PC-9 (cell line): ENCODE data around the gene LRRK1. TPM values are rescaled to one million over a fixed set of nuclear protein-coding genes. Genes with fewer than 3 reads are reported as not detected.

Experiments used
- BruUV-seq: library from RNA; stranded (reverse); fragments of 400-500 nt; replicated peaks from 2 replicates; lab custom pipeline; 2021; lab: Mats Ljungman, UMichigan
- CTCF ChIA-PET: fragments of 300-600 bp; sonication (Branson Sonifier 250); formaldehyde crosslinking; loops from one replicate; lab custom pipeline; 2022; ENCODE audit warnings: antibody characterized with exemption; lab: Charles Lee
- POLR2A ChIA-PET: fragments of 300-600 bp; sonication (Branson Sonifier 250); formaldehyde crosslinking; loops from one replicate; lab custom pipeline; 2022; ENCODE audit warnings: antibody characterized with exemption; ENCODE audit not compliant: unreplicated experiment; lab: Charles Lee
- DNase-seq, 2 experiments: peaks; one replicate each; pipeline versions ENCODE4 v3.0.0 to v3.0.0-alpha.2; 2015 to 2022; ENCODE audit warnings: mixed read lengths in 1 of 2
- H2AFZ ChIP-seq: fragments of 200-600 bp; sonication (generic); 2 replicates; pipeline ENCODE4 v1.8.1; 2017; ENCODE audit warnings: antibody characterized with exemption
- H3F3A ChIP-seq: fragments of 200-600 bp; sonication (generic); 2 replicates; pipeline ENCODE4 v1.8.1; 2017; ENCODE audit warnings: antibody characterized with exemption, mild to moderate bottlenecking, low read depth; ENCODE audit not compliant: insufficient read depth
- H3K27ac ChIP-seq: fragments of 200-600 bp; sonication (generic); 2 replicates; pipeline ENCODE4 v1.6.1; 2016; ENCODE audit warnings: mixed run types
- H3K27me3 ChIP-seq: fragments of 200-600 bp; sonication (generic); 2 replicates; pipeline ENCODE4 v1.6.1; 2016; ENCODE audit warnings: low read depth, mixed run types; ENCODE audit not compliant: insufficient read depth
- H3K36me3 ChIP-seq: fragments of 200-600 bp; sonication (generic); 2 replicates; pipeline ENCODE4 v1.6.1; 2016; ENCODE audit warnings: low read depth, mixed run types
- H3K4me1 ChIP-seq: fragments of 200-600 bp; sonication (generic); replicated peaks from 2 replicates; pipeline ENCODE4 v1.6.1; 2016; ENCODE audit warnings: mixed run types; ENCODE audit not compliant: insufficient read depth
- H3K4me2 ChIP-seq: fragments of 200-600 bp; sonication (generic); 2 replicates; pipeline ENCODE4 v1.6.1; 2017; ENCODE audit warnings: mixed run types
- H3K4me3 ChIP-seq: fragments of 200-600 bp; sonication (generic); 2 replicates; pipeline ENCODE4 v1.6.1; 2016; ENCODE audit warnings: mixed run types
- H3K79me2 ChIP-seq: fragments of 200-600 bp; sonication (generic); 2 replicates; pipeline ENCODE4 v1.6.1; 2017; ENCODE audit warnings: low read depth, mixed run types
- H3K9me2 ChIP-seq: fragments of 200-600 bp; sonication (generic); 2 replicates; pipeline ENCODE4 v1.8.1; 2017; ENCODE audit warnings: mild to moderate bottlenecking; ENCODE audit not compliant: insufficient read depth
- H3K9me3 ChIP-seq: fragments of 200-600 bp; sonication (generic); 2 replicates; pipeline ENCODE4 v1.8.1; 2016; ENCODE audit warnings: low read depth; ENCODE audit not compliant: insufficient read depth
- H4K20me1 ChIP-seq: fragments of 200-600 bp; sonication (generic); 2 replicates; pipeline ENCODE4 v1.8.1; 2017; ENCODE audit not compliant: insufficient read depth
- CTCF ChIP-seq: fragments of 200-600 bp; sonication (generic); conservative IDR thresholded peaks from 2 replicates; pipeline ENCODE4 v1.6.1; 2017; ENCODE audit warnings: mixed run types, antibody characterized with exemption, mild to moderate bottlenecking, moderate library complexity
- EZH2 ChIP-seq: fragments of 200-600 bp; sonication (generic); IDR thresholded peaks from 2 replicates; pipeline ENCODE4 v1.8.0; 2017; ENCODE audit warnings: antibody characterized with exemption, low read depth
- intact Hi-C: fragments of 100-400 bp; cut with micrococcal nuclease; formaldehyde crosslinking; loops from one replicate; pipeline ENCODE4 v1.10.0; 2022; ENCODE audit not compliant: unreplicated experiment
- total RNA-seq: library from RNA; stranded (reverse); gene quantifications from 2 replicates; pipeline ENCODE4 v1.2.3, GENCODE V29; 2021

LRRK1 gene
- total RNA-seq, 1 experiment from 2014 or later, result 15.7 TPM

GRCh38 chr15:101054116-101054515, 135.0 kb downstream of the LRRK1 start:
- H4K20me1 ChIP-seq, result no peaks in the 10 kb centered on the region
- CTCF ChIA-PET, result no interaction called here
- no peaks in the 10 kb centered on the region for H3F3A ChIP-seq
- H3K27me3 ChIP-seq, result no peaks in the 10 kb centered on the region
- no peak for DNase-seq
- H3K79me2 ChIP-seq, result no peaks in the 10 kb centered on the region
- no TSS peak for BruUV-seq
- POLR2A ChIA-PET, result no interaction called here
- no peaks in the 10 kb centered on the region for H3K9me2 ChIP-seq
- H3K9me3 ChIP-seq, result no peaks in the 10 kb centered on the region
- no peaks in the 10 kb centered on the region for H3K4me1 ChIP-seq
- no peak overlapping the region for H2AFZ ChIP-seq
- H3K4me2 ChIP-seq, result no peak overlapping the region
- H3K4me3 ChIP-seq, result no peak overlapping the region
- H3K27ac ChIP-seq, result no peak overlapping the region
- intact Hi-C loops, result no loop called here
- TF ChIP-seq CTCF (no peak), EZH2 (no peak)
- H3K36me3 ChIP-seq, result no peaks in the 10 kb centered on the region

GRCh38 chr15:101054991-101055390, 135.8 kb downstream of the LRRK1 start:
- no peaks in the 10 kb centered on the region for H3K9me3 ChIP-seq
- intact Hi-C loops, result no loop called here
- DNase-seq, result no peak
- no peak overlapping the region for H3K4me3 ChIP-seq
- BruUV-seq, result no TSS peak
- H3K27me3 ChIP-seq, result no peaks in the 10 kb centered on the region
- no peaks in the 10 kb centered on the region for H3F3A ChIP-seq
- H3K4me2 ChIP-seq, result no peak overlapping the region
- H2AFZ ChIP-seq, result no peak overlapping the region
- POLR2A ChIA-PET, result no interaction called here
- no peaks in the 10 kb centered on the region for H3K36me3 ChIP-seq
- no peak for TF ChIP-seq EZH2
- TF ChIP-seq CTCF, result no peak
- no peak overlapping the region for H3K27ac ChIP-seq
- no peaks in the 10 kb centered on the region for H4K20me1 ChIP-seq
- no peaks in the 10 kb centered on the region for H3K79me2 ChIP-seq
- H3K4me1 ChIP-seq, result no peaks in the 10 kb centered on the region
- CTCF ChIA-PET, result no interaction called here
- no peaks in the 10 kb centered on the region for H3K9me2 ChIP-seq

- ChIA-PET POLR2A (no interaction called here), CTCF (no interaction called here)
- intact Hi-C loops, result no loop called here
- H3K4me2 ChIP-seq, result no peak overlapping the region
- no peaks in the 10 kb centered on the region for H3K27me3 ChIP-seq
- no peaks in the 10 kb centered on the region for H4K20me1 ChIP-seq
- BruUV-seq, result no TSS peak
- H3K79me2 ChIP-seq, result no peaks in the 10 kb centered on the region
- H2AFZ ChIP-seq, result no peak overlapping the region
- H3K9me3 ChIP-seq, result no peaks in the 10 kb centered on the region
- H3K4me3 ChIP-seq, result no peak overlapping the region
- no peaks in the 10 kb centered on the region for H3K9me2 ChIP-seq
- no peaks in the 10 kb centered on the region for H3F3A ChIP-seq
- no peaks in the 10 kb centered on the region for H3K4me1 ChIP-seq
- no peak overlapping the region for H3K27ac ChIP-seq
- TF ChIP-seq EZH2 (no peak), CTCF (no peak)
- no peak for DNase-seq
- H3K36me3 ChIP-seq, result no peaks in the 10 kb centered on the region
Measured at GRCh38 chr15:101055411-101055810, 136.3 kb downstream of the LRRK1 start.
